ENCODE data around the gene DLEC1. TPM values are rescaled to one million over a fixed set of nuclear protein-coding genes. Genes with fewer than 3 reads are reported as not detected.
A peak's percentile ranks its signal among the peaks of the same experiment; 100 is the strongest.

The DLEC1 gene
- total and polyA plus RNA-seq, 9 of the 15 experiments (the other 6 are each of a cell fraction or from before 2014, with no cell fraction given) = 0.07 to 0.08 TPM; not detected in 7

DNA sequence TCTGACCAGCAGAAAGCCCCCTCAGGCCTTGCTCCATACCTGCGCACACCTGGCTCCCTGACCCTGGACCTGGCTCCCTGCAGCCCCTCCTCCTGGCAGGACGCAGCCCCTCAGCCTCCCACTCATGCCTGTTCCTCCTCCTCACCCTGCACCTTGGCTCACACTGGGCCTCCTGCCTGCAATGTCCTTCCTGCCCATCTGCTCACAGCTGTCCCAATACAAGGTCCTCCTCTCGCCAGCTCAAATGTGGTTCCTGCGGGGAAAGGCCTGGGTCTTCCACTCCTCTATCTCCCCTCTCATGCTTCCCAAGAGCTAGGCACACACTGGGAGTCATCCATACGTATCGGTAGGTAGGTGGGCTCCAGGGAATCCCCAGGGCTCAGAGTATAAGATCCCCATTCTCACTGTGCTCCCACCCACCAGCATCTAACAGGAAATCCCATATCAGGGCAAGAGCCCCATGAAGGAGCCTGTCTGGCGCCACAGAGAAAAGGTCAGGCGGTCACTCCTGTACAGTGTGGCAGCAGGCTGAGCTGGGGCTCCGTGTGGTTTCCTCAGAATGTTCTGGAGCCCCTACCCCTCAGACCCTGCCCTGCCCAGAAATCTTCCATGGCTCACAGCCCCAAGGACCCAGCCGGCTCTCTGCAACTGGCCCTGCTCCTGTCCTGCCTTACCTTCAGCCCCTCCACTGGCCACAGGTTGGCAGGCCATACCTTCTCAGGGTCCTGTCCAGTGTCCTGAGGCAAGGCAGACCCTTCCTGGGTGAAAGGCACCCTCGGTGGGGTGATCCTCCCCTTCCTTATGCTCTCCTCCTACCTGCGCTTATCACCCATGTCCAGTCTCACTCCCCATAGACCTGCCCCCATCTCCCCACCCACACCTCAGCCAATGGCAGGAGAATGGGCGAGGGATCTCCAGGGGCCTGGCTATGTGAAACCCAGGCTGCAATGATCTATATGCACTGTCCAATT is 20.4 kb upstream of the DLEC1 start (continued):
- no peak for TF ChIP-seq NFXL1 (CRISPR knock-in tag; IDR thresholded peaks at IDR 0.05)
- no peak for TF ChIP-seq ARID3B (CRISPR knock-in tag; IDR thresholded peaks at IDR 0.05; ENCODE audit: borderline replicate concordance)
- TF ChIP-seq SREBF1 (IDR thresholded peaks at IDR 0.05; ENCODE audit: borderline replicate concordance, low read depth, low read length) = no peak
- no peak for TF ChIP-seq E2F8 (IDR thresholded peaks at IDR 0.05; ENCODE audit: low read depth, partially characterized antibody)
- no peak for TF ChIP-seq PHB2 (IDR thresholded peaks at IDR 0.05; ENCODE audit: low read depth)
- TF ChIP-seq EP400 (IDR thresholded peaks at IDR 0.05) = no peak
- 0 out of 2 replicates have a peak, but pooled peaks have one; percentile 4 for TF ChIP-seq FOXM1 (IDR thresholded peaks at IDR 0.05; ENCODE audit: low read depth)
- no peak for TF ChIP-seq FOXM1 (CRISPR knock-in tag; IDR thresholded peaks at IDR 0.05; ENCODE audit: low read depth)
- TF ChIP-seq ZNF766 (CRISPR knock-in tag; conservative IDR thresholded peaks at IDR 0.05) = no peak
- TF ChIP-seq NR2C1 (IDR thresholded peaks at IDR 0.05) = no peak
- TF ChIP-seq NR2C1 (tag; IDR thresholded peaks at IDR 0.05) = no peak
- TF ChIP-seq KDM2B (CRISPR knock-in tag; IDR thresholded peaks at IDR 0.05) = no peak
- no peak for TF ChIP-seq CHCHD3 (CRISPR knock-in tag; IDR thresholded peaks at IDR 0.05)
- TF ChIP-seq CTBP1 (IDR thresholded peaks at IDR 0.05; ENCODE audit: borderline replicate concordance) = no peak; the same call in 1 of the 2 replicates
- no peak for TF ChIP-seq ZFP30 (CRISPR knock-in tag; IDR thresholded peaks at IDR 0.05; ENCODE audit: borderline replicate concordance)
- TF ChIP-seq ZZZ3 (IDR thresholded peaks at IDR 0.05) = no peak
- TF ChIP-seq MCM5 (IDR thresholded peaks at IDR 0.05; ENCODE audit: low read depth) = no peak
- no peak for TF ChIP-seq HLTF (IDR thresholded peaks at IDR 0.05)
- TF ChIP-seq SIX5 (IDR thresholded peaks at IDR 0.05; ENCODE audit: borderline replicate concordance in 1 of 2, insufficient read depth in 1 of 2, low read depth in 1 of 2, low read length in 2 of 2) = no peak
- TF ChIP-seq ZNF143 (CRISPR knock-in tag; IDR thresholded peaks at IDR 0.05) = no peak
- TF ChIP-seq RCOR1 (IDR thresholded peaks at IDR 0.05; ENCODE audit: borderline replicate concordance in 1 of 2, low read depth in 2 of 2, low read length in 2 of 2) = no peak
- TF ChIP-seq, protein P1, sequence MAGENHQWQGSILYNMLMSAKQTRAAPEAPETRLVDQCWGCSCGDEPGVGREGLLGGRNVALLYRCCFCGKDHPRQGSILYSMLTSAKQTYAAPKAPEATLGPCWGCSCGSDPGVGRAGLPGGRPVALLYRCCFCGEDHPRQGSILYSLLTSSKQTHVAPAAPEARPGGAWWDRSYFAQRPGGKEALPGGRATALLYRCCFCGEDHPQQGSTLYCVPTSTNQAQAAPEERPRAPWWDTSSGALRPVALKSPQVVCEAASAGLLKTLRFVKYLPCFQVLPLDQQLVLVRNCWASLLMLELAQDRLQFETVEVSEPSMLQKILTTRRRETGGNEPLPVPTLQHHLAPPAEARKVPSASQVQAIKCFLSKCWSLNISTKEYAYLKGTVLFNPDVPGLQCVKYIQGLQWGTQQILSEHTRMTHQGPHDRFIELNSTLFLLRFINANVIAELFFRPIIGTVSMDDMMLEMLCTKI (IDR thresholded peaks at IDR 0.05; ENCODE audit: partially characterized antibody) = no peak
- no peak for TF ChIP-seq BRD4 (IDR thresholded peaks at IDR 0.05)
- TF ChIP-seq CBX1 (IDR thresholded peaks at IDR 0.05; ENCODE audit: low read depth) = no peak
